Sciatic nerve (tissue), 2 donors: ENCODE data around the gene PHACTR3. TPM values are rescaled to one million over a fixed set of nuclear protein-coding genes. Genes with fewer than 3 reads are reported as not detected.
A peak's percentile ranks its signal among the peaks of the same experiment; 100 is the strongest.

ENCODE experiments used
- ATAC-seq: fragments of 200-7000 bp; cut with Tn5 transposase; one replicate; pipeline ENCODE4 v1.9.1; 2020; ENCODE audit warnings: mild to moderate bottlenecking, moderate library complexity
- DNase-seq: peaks from one replicate; pipeline ENCODE4 v3.0.0-alpha.2; 2020; ENCODE audit warnings: low spot score
- intact Hi-C: fragments of 100-400 bp; cut with DNase I; formaldehyde crosslinking; loops from one replicate; pipeline ENCODE4 v1.14.2; 2022
- total RNA-seq: library from RNA; stranded (reverse); fragmentation: NEBNext Ultra II Directional; extraction: Animal tissue kit (Norgen Biotek cat#: 25700); gene quantifications from one replicate; pipeline ENCODE4 v1.2.1, GENCODE V29; 2021
- donor health status: DM: no; HTN: no; CAD: no.
- donor health status: DM: no; HTN: no; CAD: no.

The PHACTR3 gene
- total RNA-seq, 1 donor from 2014 or later = not detected

- ATAC-seq (no peak), DNase-seq (no peak)
- intact Hi-C loops = no loop called here
Measured at GRCh38 chr20:59696476-59696875, 92.1 kb downstream of the PHACTR3 start.

GRCh38 chr20:59697068-59697467 is 92.7 kb downstream of the PHACTR3 start:
- ATAC-seq (no peak), DNase-seq (no peak)
- intact Hi-C loops = no loop called here

- no peak for ATAC-seq
- DNase-seq = no peak
- intact Hi-C loops = no loop called here
Measured at GRCh38 chr20:59698598-59698997, 94.3 kb downstream of the PHACTR3 start.

- no peak for ATAC-seq
- no peak for DNase-seq
- intact Hi-C loops = no loop called here
Measured at GRCh38 chr20:59701236-59701635, 96.9 kb downstream of the PHACTR3 start.

GRCh38 chr20:59703046-59703445 is 98.7 kb downstream of the PHACTR3 start:
- ATAC-seq (no peak), DNase-seq (no peak)
- intact Hi-C loops = no loop called here

DNA sequence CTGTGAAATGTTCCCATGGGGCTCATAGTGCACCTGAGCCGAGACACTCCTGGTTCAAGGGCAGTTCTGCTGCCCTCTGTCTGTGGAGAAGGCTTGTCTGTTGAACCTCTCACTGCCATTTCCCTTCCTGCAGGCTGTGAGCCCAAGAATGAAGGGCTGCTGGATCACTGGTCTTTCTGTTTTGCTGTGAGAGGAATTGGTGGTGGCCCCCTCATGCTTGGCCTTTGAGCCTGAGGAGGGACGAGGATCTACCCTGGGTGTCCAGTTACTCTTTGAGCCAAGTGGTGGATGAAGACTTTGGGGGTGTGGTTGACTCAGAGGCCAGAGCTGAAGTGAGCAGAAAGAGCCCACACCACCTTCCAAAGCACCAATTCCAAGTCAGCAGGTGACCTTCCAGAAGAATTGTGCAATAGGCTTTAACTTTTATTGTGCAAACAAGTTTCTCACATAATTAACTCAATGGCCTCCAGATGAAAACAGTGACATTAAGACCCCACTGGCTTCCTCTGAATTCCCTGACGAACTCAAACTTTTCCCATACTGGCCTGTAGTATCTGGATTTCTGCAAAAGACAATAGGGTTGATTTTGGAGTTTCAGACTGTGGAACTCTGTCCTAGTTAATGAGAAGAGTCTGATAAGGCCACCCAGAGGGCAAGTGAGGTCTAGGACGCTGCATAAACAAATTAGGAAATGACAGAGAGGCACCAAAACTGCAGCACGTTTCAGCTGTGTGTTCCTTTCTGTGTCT is 101.5 kb downstream of the PHACTR3 start:
- ATAC-seq (peak; percentile 77), DNase-seq (no peak)
- intact Hi-C loops = no loop called here

GRCh38 chr20:59706400-59706693 is 102.0 kb downstream of the PHACTR3 start:
- ATAC-seq (no peak), DNase-seq (no peak)
- intact Hi-C loops = no loop called here

- intact Hi-C loops = no loop called here
- ATAC-seq (no peak), DNase-seq (no peak)
Measured at GRCh38 chr20:59708326-59708725, 104.0 kb downstream of the PHACTR3 start.

DNA sequence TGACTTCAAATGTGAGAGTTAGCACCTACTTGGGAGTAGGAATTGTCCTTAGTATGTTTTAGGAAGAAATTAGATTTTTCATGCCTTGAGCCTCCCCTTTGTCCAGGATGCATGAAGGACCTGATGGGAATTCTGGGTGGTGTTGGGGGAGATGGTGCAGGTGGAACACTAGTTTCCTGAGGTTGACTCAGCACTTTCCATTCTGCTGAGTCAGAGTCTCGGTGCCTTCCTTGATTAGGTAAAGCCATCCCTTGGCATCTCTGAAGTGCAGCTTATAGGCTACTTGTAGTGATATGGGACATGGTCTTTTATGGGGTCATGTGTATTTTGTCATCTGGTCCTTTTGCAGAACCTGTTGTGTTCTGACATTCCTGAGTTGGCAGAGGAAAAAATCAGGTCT is 105.3 kb downstream of the PHACTR3 start:
- intact Hi-C loops = no loop called here
- DNase-seq = no peak
- ATAC-seq = no peak

DNA sequence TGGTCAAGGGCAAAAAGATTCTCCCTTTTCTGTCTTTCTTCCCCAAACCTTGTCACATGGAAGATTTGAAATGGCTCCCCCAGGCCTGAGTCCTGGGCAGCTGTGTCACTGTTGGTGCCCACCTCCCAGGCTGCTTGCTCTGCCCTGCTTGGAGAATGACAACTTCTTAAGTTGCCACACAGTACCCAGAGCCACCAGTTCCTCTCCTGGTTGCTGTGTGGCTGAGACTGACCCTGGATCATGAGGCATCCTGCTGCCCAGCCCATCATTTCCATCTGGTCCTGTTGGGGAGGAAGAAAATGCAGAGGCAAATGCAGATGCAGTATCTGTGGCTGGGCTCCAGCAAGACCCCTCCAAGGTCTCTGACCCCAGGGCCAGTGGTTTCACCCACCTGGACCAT is 113.7 kb downstream of the PHACTR3 start:
- no peak for DNase-seq
- intact Hi-C loops = no loop called here
- no peak for ATAC-seq

DNA sequence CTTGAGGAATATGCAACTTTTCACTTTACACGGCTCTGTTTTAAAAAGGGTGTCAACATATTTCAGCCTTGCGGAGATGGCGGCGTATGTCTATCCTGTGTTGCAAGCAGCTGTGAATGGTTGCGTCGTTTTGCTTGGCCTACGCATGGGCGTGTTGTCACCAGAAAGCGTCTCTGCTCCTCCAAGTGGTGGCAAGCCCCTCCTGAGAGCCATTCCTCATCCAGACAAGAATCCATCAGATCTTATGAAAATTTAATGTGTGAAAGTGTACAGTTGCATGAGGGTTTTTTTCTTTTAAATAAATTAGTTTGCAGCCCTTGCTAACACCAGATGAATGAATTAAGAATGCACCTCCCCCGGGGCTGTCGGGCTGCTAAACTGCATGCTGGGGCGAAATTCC is 114.4 kb downstream of the PHACTR3 start:
- DNase-seq (no peak), ATAC-seq (no peak)
- intact Hi-C loops = no loop called here

DNA sequence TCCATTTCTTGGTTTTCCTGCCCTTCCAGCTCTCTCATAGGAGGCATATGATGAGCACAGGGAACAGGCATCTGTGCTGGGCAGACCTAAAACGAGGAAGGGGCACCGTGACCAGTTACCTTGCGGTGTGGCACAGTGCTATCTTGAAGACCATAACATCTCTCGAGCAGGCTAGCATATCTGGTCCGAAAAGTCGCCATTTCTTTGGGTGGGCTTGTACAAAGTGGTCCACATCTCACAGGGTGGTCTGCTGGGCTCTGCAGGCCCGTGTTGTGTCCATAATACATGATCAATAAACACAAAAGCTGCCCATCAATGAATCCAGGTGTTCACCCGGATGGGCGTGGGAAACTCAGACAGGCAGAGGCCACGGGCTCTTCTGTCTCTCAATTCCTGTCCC is 115.7 kb downstream of the PHACTR3 start:
- intact Hi-C loops = no loop called here
- DNase-seq = no peak
- ATAC-seq = no peak

DNA sequence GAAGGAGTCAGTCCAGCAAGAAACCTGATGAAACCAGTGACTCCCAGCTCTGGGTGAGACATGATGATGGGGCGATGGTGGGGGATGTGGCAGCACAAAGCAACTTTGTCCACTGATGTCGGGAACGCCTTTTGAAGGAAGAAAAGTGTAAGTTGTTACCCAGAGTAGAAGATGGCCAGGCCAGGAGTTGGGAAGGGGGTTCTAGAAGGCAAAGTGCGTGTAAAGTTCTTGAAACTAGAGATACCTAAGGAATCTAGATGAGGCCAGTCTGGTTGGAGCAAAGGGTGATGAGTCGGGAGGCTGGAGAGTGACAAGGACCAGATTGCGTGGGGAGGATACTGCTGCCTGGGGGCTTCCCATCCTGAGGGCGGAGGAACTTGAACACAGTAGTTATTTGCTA is 117.0 kb downstream of the PHACTR3 start:
- no peak for ATAC-seq
- DNase-seq = no peak
- intact Hi-C loops = no loop called here

DNA sequence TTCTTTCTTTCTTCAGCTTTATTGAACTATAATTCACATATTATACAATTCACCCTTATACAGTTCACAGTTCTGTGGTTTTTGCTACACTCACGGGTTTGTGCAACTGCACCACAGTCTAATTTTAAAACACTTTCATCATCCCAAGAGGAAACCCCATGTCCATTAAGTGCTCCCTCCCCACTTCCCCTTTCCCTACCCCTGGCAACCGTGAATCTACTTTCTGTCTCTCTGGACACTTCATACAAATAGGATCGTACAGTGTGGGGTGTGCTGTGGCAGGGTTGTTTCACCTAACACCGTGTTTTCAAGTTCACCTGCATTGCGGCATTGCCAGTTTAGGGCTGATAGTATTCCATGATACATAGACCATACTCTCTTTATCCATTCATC is 118.8 kb downstream of the PHACTR3 start:
- intact Hi-C loops = no loop called here
- ATAC-seq = peak; percentile 65
- no peak for DNase-seq

GRCh38 chr20:59723607-59724456 is 119.5 kb downstream of the PHACTR3 start:
- ATAC-seq = no peak
- intact Hi-C loops = no loop called here
- DNase-seq = no peak

DNA sequence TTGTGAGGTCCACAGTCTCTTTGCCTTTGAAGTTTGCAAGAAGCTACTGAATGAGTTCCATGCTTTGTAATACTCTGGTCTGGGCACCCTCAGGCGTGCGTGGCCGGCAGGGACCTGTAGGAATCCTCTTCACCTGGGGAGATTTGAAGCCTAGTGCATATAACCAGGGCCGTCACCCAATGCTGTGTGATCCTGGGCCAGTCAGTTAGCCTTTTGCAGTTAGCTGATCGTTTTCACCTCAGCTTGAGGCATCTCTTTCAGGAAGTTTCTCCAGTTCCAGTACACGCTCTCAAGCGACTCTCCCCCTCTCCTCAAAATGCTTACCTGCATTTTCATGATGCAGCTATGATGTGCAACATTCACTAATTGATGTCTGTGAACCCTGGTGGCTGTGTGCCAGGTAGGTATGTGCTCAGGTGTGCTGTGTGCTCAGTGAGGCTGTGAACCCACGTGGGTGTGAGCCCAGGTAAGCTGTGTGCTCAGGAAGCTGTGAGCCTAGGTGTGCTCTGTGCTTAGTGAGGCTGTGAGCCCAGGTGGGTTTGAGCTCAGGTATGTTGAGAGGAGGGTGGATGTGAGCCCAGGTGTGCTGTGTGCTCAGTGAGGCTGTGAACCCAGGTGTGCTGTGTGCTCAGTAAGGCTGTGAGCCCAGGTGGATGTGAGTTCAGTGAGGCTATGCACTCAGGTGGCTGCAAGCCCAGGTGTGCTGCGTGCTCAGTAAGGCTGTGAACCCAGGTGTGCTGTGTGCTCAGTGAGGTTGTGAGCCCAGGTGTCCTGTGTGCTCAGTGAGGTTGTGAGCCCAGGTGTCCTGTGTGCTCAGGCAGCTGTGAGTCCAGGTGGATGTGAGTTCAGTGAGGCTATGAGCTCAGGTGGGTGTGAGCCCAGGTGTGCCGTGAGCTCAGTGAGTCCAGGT is 120.4 kb downstream of the PHACTR3 start:
- ATAC-seq (no peak), DNase-seq (no peak)
- intact Hi-C loops = no loop called here

DNA sequence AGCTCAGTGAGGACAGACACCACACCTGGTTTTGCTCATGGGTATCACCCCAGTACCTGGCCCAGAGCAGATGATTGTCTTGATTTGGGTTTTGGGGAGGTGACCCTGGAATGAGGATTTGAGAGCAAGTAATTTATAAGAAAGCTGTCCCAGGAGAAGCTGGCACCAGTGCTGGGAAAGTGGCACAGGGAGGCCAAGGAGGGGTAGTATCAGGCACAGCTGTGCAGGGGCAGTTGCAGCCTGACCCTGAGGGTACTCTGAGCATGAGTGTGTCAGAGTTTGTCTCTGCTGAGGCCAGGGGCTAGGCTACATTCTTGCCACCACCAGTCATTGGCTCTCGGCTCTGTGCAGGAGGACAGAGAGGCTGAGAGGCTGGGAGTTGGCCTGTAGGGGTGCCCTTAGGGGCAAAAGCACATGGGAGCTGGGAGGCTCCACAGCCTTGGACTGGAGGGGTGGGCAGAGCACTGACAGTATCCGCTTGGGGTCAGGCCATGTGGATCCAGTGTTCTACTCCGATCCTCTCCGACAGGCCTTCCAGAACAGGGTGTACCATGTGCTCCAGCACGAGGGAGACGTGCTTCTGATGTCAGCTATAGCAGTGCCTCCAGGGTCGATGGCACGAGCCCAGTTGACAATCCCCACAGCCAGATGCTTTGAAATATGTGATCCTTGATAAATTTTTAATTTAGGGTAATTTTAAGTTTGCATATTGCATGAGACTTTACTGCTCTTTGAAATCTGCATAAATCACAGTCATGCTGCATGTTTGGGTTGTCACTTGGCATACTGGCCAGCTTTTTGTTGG is 121.3 kb downstream of the PHACTR3 start:
- DNase-seq (no peak), ATAC-seq (no peak)
- intact Hi-C loops = no loop called here

DNA sequence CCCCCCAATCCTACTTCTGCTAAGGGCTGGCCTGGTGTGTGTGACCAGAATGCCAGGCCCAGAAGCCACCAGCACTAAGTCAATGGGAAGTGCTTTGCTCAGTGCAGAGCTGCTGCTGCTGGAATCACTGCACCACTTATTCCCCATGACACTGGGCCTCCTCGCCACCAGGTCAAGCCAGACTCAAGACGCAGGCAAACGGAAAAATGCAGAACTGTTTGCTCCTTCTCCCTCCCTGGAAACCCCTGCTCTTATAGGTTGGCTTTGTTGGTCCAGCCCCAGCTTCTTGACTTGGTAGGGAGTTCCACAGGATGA is 121.9 kb downstream of the PHACTR3 start:
- DNase-seq (no peak), ATAC-seq (no peak)
- intact Hi-C loops = no loop called here
